Stimulated activated CD4-positive, alpha-beta T cell treated with anti-CD3 and anti-CD28 coated beads, TNF-alpha, amount 100 ng/mL, for 1 hour (primary cell): ENCODE data around the gene MBD3L1.

Experiments
- DNase-seq, 3 donors: peaks; one replicate each; pipeline ENCODE4 v3.0.0-alpha.2; 2020; ENCODE audit warnings: low read depth in 3 of 3, low spot score in 1 of 3

Gene MBD3L1

GRCh38 chr19:8880868-8881488 is 48.8 kb downstream of the MBD3L1 start:
- DNase-seq, result no peak

- DNase-seq, result no peak
Observed at GRCh38 chr19:8881512-8881911, 49.3 kb downstream of the MBD3L1 start.

GRCh38 chr19:8884416-8884815 is 52.2 kb downstream of the MBD3L1 start:
- no peak for DNase-seq

- no peak for DNase-seq
Observed at GRCh38 chr19:8887364-8887763, 55.2 kb downstream of the MBD3L1 start.

- DNase-seq, result no peak
Observed at GRCh38 chr19:8890260-8890659, 58.1 kb downstream of the MBD3L1 start.
